ENCODE measurements around the gene ZSWIM2.

The ZSWIM2 gene

GRCh38 chr2:186879312-186879711 lies 30.3 kb upstream of the ZSWIM2 start:
- H3K9ac ChIP-seq (ENCODE audit: low read length) = no peak overlapping the region
- H3K36me3 ChIP-seq (replicated peaks; ENCODE audit: insufficient read depth, low read length) = no peaks in the 10 kb centered on the region
- H3K4me1 ChIP-seq (ENCODE audit: low read length) = no peaks in the 10 kb centered on the region
- no peaks in the 10 kb centered on the region for H4K20me1 ChIP-seq (ENCODE audit: insufficient read depth, low read length)
- H3K4me3 ChIP-seq (ENCODE audit: low read length) = no peak overlapping the region
- no peaks in the 10 kb centered on the region for H3K9me3 ChIP-seq (replicated peaks; ENCODE audit: insufficient read depth, low read length)
- DNase-seq = no peak
- H3K4me2 ChIP-seq (ENCODE audit: low read depth, low read length) = no peak overlapping the region
- TF ChIP-seq EZH2phosphoT487 (IDR thresholded peaks at IDR 0.05; ENCODE audit: low read length) = no peak
- no peak for TF ChIP-seq EZH2 (optimal IDR thresholded peaks at IDR 0.05; ENCODE audit: low read depth, low read length)
- no peak for TF ChIP-seq CTCF (IDR thresholded peaks at IDR 0.05; ENCODE audit: low read length)
- no peaks in the 10 kb centered on the region for H3F3A ChIP-seq (ENCODE audit: insufficient read depth, low read length)
- no peak overlapping the region for H3K27ac ChIP-seq (ENCODE audit: low read length)
- no peaks in the 10 kb centered on the region for H3K79me2 ChIP-seq (ENCODE audit: low read length)
- no peaks in the 10 kb centered on the region for H3K27me3 ChIP-seq (replicated peaks; ENCODE audit: insufficient read depth, low read length)
- no peaks in the 10 kb centered on the region for H3K9me2 ChIP-seq (replicated peaks; ENCODE audit: insufficient read depth, low read length)
- H2AFZ ChIP-seq (ENCODE audit: low read length) = no peak overlapping the region

GRCh38 chr2:186874713-186875112 lies 25.7 kb upstream of the ZSWIM2 start:
- Histone ChIP-seq H3K9ac (ENCODE audit: low read length) (no peak overlapping the region), H3K9me2 (replicated peaks; ENCODE audit: insufficient read depth, low read length) (no peaks in the 10 kb centered on the region), H3K4me2 (ENCODE audit: low read depth, low read length) (no peak overlapping the region), H3K4me1 (ENCODE audit: low read length) (no peaks in the 10 kb centered on the region), H3K27me3 (replicated peaks; ENCODE audit: insufficient read depth, low read length) (no peaks in the 10 kb centered on the region), H2AFZ (ENCODE audit: low read length) (no peak overlapping the region), H4K20me1 (ENCODE audit: insufficient read depth, low read length) (no peaks in the 10 kb centered on the region), H3K4me3 (ENCODE audit: low read length) (no peak overlapping the region), H3K27ac (ENCODE audit: low read length) (no peak overlapping the region), H3K79me2 (ENCODE audit: low read length) (no peaks in the 10 kb centered on the region), H3F3A (ENCODE audit: insufficient read depth, low read length) (no peaks in the 10 kb centered on the region), H3K9me3 (replicated peaks; ENCODE audit: insufficient read depth, low read length) (no peaks in the 10 kb centered on the region), H3K36me3 (replicated peaks; ENCODE audit: insufficient read depth, low read length) (no peaks in the 10 kb centered on the region)
- DNase-seq = no peak
- TF ChIP-seq EZH2phosphoT487 (IDR thresholded peaks at IDR 0.05; ENCODE audit: low read length) = no peak
- TF ChIP-seq CTCF (IDR thresholded peaks at IDR 0.05; ENCODE audit: low read length) = no peak
- no peak for TF ChIP-seq EZH2 (optimal IDR thresholded peaks at IDR 0.05; ENCODE audit: low read depth, low read length)

- Histone ChIP-seq H3F3A (ENCODE audit: insufficient read depth, low read length) (no peaks in the 10 kb centered on the region), H3K27me3 (replicated peaks; ENCODE audit: insufficient read depth, low read length) (no peaks in the 10 kb centered on the region), H3K4me3 (ENCODE audit: low read length) (no peak overlapping the region), H3K27ac (ENCODE audit: low read length) (no peak overlapping the region), H3K36me3 (replicated peaks; ENCODE audit: insufficient read depth, low read length) (no peaks in the 10 kb centered on the region), H4K20me1 (ENCODE audit: insufficient read depth, low read length) (no peaks in the 10 kb centered on the region), H3K9ac (ENCODE audit: low read length) (no peak overlapping the region), H3K79me2 (ENCODE audit: low read length) (no peaks in the 10 kb centered on the region), H3K4me2 (ENCODE audit: low read depth, low read length) (no peak overlapping the region), H3K4me1 (ENCODE audit: low read length) (no peaks in the 10 kb centered on the region), H3K9me2 (replicated peaks; ENCODE audit: insufficient read depth, low read length) (no peaks in the 10 kb centered on the region), H3K9me3 (replicated peaks; ENCODE audit: insufficient read depth, low read length) (no peaks in the 10 kb centered on the region), H2AFZ (ENCODE audit: low read length) (no peak overlapping the region)
- TF ChIP-seq EZH2phosphoT487 (IDR thresholded peaks at IDR 0.05; ENCODE audit: low read length) (no peak), CTCF (IDR thresholded peaks at IDR 0.05; ENCODE audit: low read length) (no peak), EZH2 (optimal IDR thresholded peaks at IDR 0.05; ENCODE audit: low read depth, low read length) (no peak)
- no peak for DNase-seq
Observed at GRCh38 chr2:186871881-186872280, 22.9 kb upstream of the ZSWIM2 start.
